GM12878 (cell line): ENCODE results near the gene GIMAP6. TPM values are rescaled to one million over a fixed set of nuclear protein-coding genes. Genes with fewer than 3 reads are reported as not detected.
"Not testable (repeated sequence)": the region's sequence is repeated elsewhere in the genome, so short reads cannot be mapped to it uniquely, and the experiment has no call there.

Source experiments
- ATAC-seq: fragments of 200-7000 bp; cut with Tn5 transposase; 3 replicates; pipeline ENCODE4 v1.9.1; 2020; ENCODE audit warnings: mild to moderate bottlenecking, moderate library complexity
- BruUV-seq: library from RNA; stranded (reverse); fragments of 400-500 nt; replicated peaks from 2 replicates; lab custom pipeline; 2021; lab: Mats Ljungman, UMichigan
- CTCF ChIA-PET: fragments of 300-600 bp; sonication (Branson Sonifier 250); formaldehyde crosslinking; extraction: SDS; loops from one replicate; lab custom pipeline; 2021; ENCODE audit warnings: inconsistent platforms; lab: Yijun Ruan, JAX
- POLR2A ChIA-PET: fragments of 350-600 bp; formaldehyde crosslinking; extraction: SDS; loops from one replicate; lab custom pipeline; 2021; ENCODE audit warnings: inconsistent platforms; lab: Charles Lee
- RAD21 ChIA-PET: fragments of 300-600 bp; sonication (Branson Sonifier 250); formaldehyde crosslinking; loops from one replicate; lab custom pipeline; 2023; ENCODE audit warnings: antibody characterized with exemption; ENCODE audit not compliant: unreplicated experiment; lab: Charles Lee
- SMC1A ChIA-PET: fragments of 300-600 bp; sonication (Branson Sonifier 250); formaldehyde crosslinking; loops from one replicate; lab custom pipeline; 2023; ENCODE audit not compliant: unreplicated experiment, uncharacterized antibody; lab: Charles Lee
- DNase-seq: peaks from one replicate; pipeline ENCODE4 v3.0.0-alpha.2; 2011; ENCODE audit warnings: low read depth, low spot score
- FAIRE-seq: peaks from 3 replicates; lab custom pipeline; 2011; peaks lifted over from hg19 to GRCh38; lab: Jason Lieb, UNC
- H2AFZ ChIP-seq: 2 replicates; pipeline ENCODE4 v1.6.0; 2011; ENCODE audit warnings: low read depth, low read length, control low read depth; ENCODE audit not compliant: control insufficient read depth
- H3K27ac ChIP-seq: 2 replicates; pipeline ENCODE4 v1.5.1; 2011; ENCODE audit warnings: control low read depth; ENCODE audit not compliant: control insufficient read depth, insufficient read depth
- H3K27me3 ChIP-seq, 2 experiments: replicated peaks in 1 of 2; 2 replicates each; pipeline versions ENCODE4 v1.6.0 to v1.6.1; 2011; ENCODE audit warnings: low read length in 1 of 2; ENCODE audit not compliant: control insufficient read depth in 2 of 2, insufficient read depth in 2 of 2
- H3K36me3 ChIP-seq, 2 experiments: 2 replicates each; pipeline ENCODE4 v1.5.1; 2011; ENCODE audit warnings: low read length in 1 of 2; ENCODE audit not compliant: control insufficient read depth in 2 of 2, insufficient read depth in 2 of 2
- H3K4me1 ChIP-seq: 2 replicates; pipeline ENCODE4 v1.6.1; 2011; ENCODE audit warnings: mild to moderate bottlenecking, low read length, moderate library complexity, mixed read lengths; ENCODE audit not compliant: control insufficient read depth, insufficient read depth
- H3K4me2 ChIP-seq: 2 replicates; pipeline ENCODE4 v1.6.0; 2011; ENCODE audit warnings: control low read depth; ENCODE audit not compliant: control insufficient read depth, insufficient read depth
- H3K4me3 ChIP-seq: fragments of 200-600 bp; sonication (generic); 2 replicates; pipeline ENCODE4 v1.5.1; 2016
- H3K79me2 ChIP-seq: 2 replicates; pipeline ENCODE4 v1.6.0; 2011; ENCODE audit warnings: low read length; ENCODE audit not compliant: control insufficient read depth, insufficient read depth
- H3K9ac ChIP-seq: 2 replicates; pipeline ENCODE4 v1.8.0; 2011; ENCODE audit warnings: low read length, control low read depth, mixed read lengths; ENCODE audit not compliant: control insufficient read depth, insufficient read depth
- H3K9me3 ChIP-seq: replicated peaks from 3 replicates; pipeline ENCODE4 v1.5.1; 2011; ENCODE audit warnings: mild to moderate bottlenecking, low read length; ENCODE audit not compliant: control insufficient read depth, insufficient read depth
- H4K20me1 ChIP-seq: 2 replicates; pipeline ENCODE4 v1.6.0; 2011; ENCODE audit not compliant: control insufficient read depth, insufficient read depth
- WGBS: methylation state at CpG from one replicate; pipeline ENCODE4 v1.1.6; 2016; ENCODE audit warnings: low lambda C conversion rate; ENCODE audit not compliant: insufficient replicate concordance, insufficient coverage; ENCODE audit errors: missing lambda C conversion rate; 5-methylcytosine and 5-hydroxymethylcytosine counted together
- in situ Hi-C: fragments of 300-500 bp; cut with MboI; formaldehyde crosslinking; loops from 9 replicates; pipeline ENCODE4 v1.14.3; 2018; ENCODE audit warnings: mixed read lengths
- intact Hi-C: fragments of 100-400 bp; cut with micrococcal nuclease; formaldehyde crosslinking; loops from one replicate; pipeline ENCODE4 v1.14.2; 2022; ENCODE audit not compliant: unreplicated experiment
- polyA plus RNA-seq, 11 experiments: library from polyadenylated mRNA; depleted of rRNA in 4 of 11; unstranded in 6 of 11; stranded (reverse) in 5 of 11; fragments of >200 nt; fragmentation: Nextera tagmentation in 4 of 11; fragmentation: Illumina TruSeq in 1 of 11; extraction: Ambion mirVana in 4 of 11; extraction: Trizol in 1 of 11; gene quantifications; 1 replicate in 1 of 11; 2 replicates in 10 of 11; pipeline versions ENCODE4 v1.2.1 to v1.2.3, GENCODE V29; 2011 to 2016; ENCODE audit warnings: inconsistent platforms in 2 of 11, missing spikeins in 2 of 11, low read depth in 1 of 11
- total RNA-seq, 4 experiments: library from RNA; depleted of rRNA in 3 of 4; stranded (reverse); fragments of >200 nt in 3 of 4; fragmentation: Illumina TruSeq in 1 of 4; extraction: Trizol in 1 of 4; gene quantifications; 2 replicates each; pipeline versions ENCODE4 v1.2.1 to v1.2.3, GENCODE V29; 2013 to 2021

GIMAP6 gene
- total and polyA plus RNA-seq, 10 of the 15 experiments (the other 5 are each of a cell fraction or from before 2014, with no cell fraction given), result 6.2 to 49.2 (median 35.4) TPM

GRCh38 chr7:150579979-150580637 is 52.1 kb downstream of the GIMAP6 start:
- POLR2A ChIA-PET, BruUV-seq, H3K9ac ChIP-seq, CTCF ChIA-PET, H3K9me3 ChIP-seq, DNase-seq, H4K20me1 ChIP-seq, SMC1A ChIA-PET, FAIRE-seq, H3K4me2 ChIP-seq, H3K27ac ChIP-seq, H3K27me3 ChIP-seq, H3K36me3 ChIP-seq, H3K4me3 ChIP-seq, intact Hi-C loops, RAD21 ChIA-PET, H3K79me2 ChIP-seq, H2AFZ ChIP-seq, H3K4me1 ChIP-seq, ATAC-seq, in situ Hi-C loops: not testable (repeated sequence)
- WGBS, result 45% methylated on average over 7 of the region's 7 CpGs

Other genes starting within 250 kb of the GIMAP6 start
Only the 7 nearest of the 9 such genes appear.
- 2.7 and 2.8 TPM in 2 replicates for gene GIMAP7, start 117.5 kb downstream of the GIMAP6 start, total RNA-seq (2014; rRNA removed)
- 4.5 and 5.1 TPM in 2 replicates for gene GIMAP7, start 117.5 kb downstream of the GIMAP6 start, total RNA-seq (2014; rRNA removed; fragmentation: Illumina TruSeq; extraction: Trizol)
- gene GIMAP7, start 117.5 kb downstream of the GIMAP6 start, total RNA-seq (2021), result 3.4 and 3.9 TPM in 2 replicates
- 4.9 and 7.4 TPM in 2 replicates for gene GIMAP7, start 117.5 kb downstream of the GIMAP6 start, polyA plus RNA-seq (2011; rRNA removed)
- 7.4 and 10.2 TPM in 2 replicates for gene GIMAP7, start 117.5 kb downstream of the GIMAP6 start, polyA plus RNA-seq (2014; fragmentation: Illumina TruSeq; extraction: Trizol)
- 10 to 100 TPM; 14.1 to 16.6 TPM for gene GIMAP7, start 117.5 kb downstream of the GIMAP6 start, polyA plus RNA-seq (2014; fragmentation: Nextera tagmentation; extraction: Ambion mirVana)
- gene GIMAP7, start 117.5 kb downstream of the GIMAP6 start, polyA plus RNA-seq (2014; rRNA removed), result 3.5 and 3.7 TPM in 2 replicates
- 1 to 10 TPM; 5.8 to 6.8 TPM for gene GIMAP7, start 117.5 kb downstream of the GIMAP6 start, polyA plus RNA-seq (2016; fragmentation: Nextera tagmentation; extraction: Ambion mirVana)
- 0.11 and 0.98 TPM in 2 replicates for gene GIMAP4, start 65.0 kb downstream of the GIMAP6 start, total RNA-seq (2014; rRNA removed)
- 0.28 and 0.40 TPM in 2 replicates for gene GIMAP4, start 65.0 kb downstream of the GIMAP6 start, total RNA-seq (2014; rRNA removed; fragmentation: Illumina TruSeq; extraction: Trizol)
- gene GIMAP4, start 65.0 kb downstream of the GIMAP6 start, total RNA-seq (2021), result 0.54 and 1.0 TPM in 2 replicates
- 1.5 and 2.5 TPM in 2 replicates for gene GIMAP4, start 65.0 kb downstream of the GIMAP6 start, polyA plus RNA-seq (2011; rRNA removed)
- 0.43 and 1.5 TPM in 2 replicates for gene GIMAP4, start 65.0 kb downstream of the GIMAP6 start, polyA plus RNA-seq (2014; fragmentation: Illumina TruSeq; extraction: Trizol)
- gene GIMAP4, start 65.0 kb downstream of the GIMAP6 start, polyA plus RNA-seq (2014; fragmentation: Nextera tagmentation; extraction: Ambion mirVana), result under 1 TPM in 1 of 2 experiments, not detected in 1; 0.29 TPM
- gene GIMAP4, start 65.0 kb downstream of the GIMAP6 start, polyA plus RNA-seq (2014; rRNA removed), result 0.06 and 0.65 TPM in 2 replicates
- under 1 TPM; 0.11 to 0.32 TPM for gene GIMAP4, start 65.0 kb downstream of the GIMAP6 start, polyA plus RNA-seq (2016; fragmentation: Nextera tagmentation; extraction: Ambion mirVana)
- 28.9 and 34.4 TPM in 2 replicates for gene GIMAP2, start 53.3 kb upstream of the GIMAP6 start, total RNA-seq (2014; rRNA removed)
- 37.0 and 37.3 TPM in 2 replicates for gene GIMAP2, start 53.3 kb upstream of the GIMAP6 start, total RNA-seq (2014; rRNA removed; fragmentation: Illumina TruSeq; extraction: Trizol)
- gene GIMAP2, start 53.3 kb upstream of the GIMAP6 start, total RNA-seq (2021), result 29.8 TPM in 2 replicates
- gene GIMAP2, start 53.3 kb upstream of the GIMAP6 start, polyA plus RNA-seq (2011; rRNA removed), result 102 and 134 TPM in 2 replicates
- gene GIMAP2, start 53.3 kb upstream of the GIMAP6 start, polyA plus RNA-seq (2014; fragmentation: Illumina TruSeq; extraction: Trizol), result 33.8 and 49.8 TPM in 2 replicates
- gene GIMAP2, start 53.3 kb upstream of the GIMAP6 start, polyA plus RNA-seq (2014; fragmentation: Nextera tagmentation; extraction: Ambion mirVana), result 10 to 100 TPM; 47.5 to 60.0 TPM
- 25.3 and 29.2 TPM in 2 replicates for gene GIMAP2, start 53.3 kb upstream of the GIMAP6 start, polyA plus RNA-seq (2014; rRNA removed)
- gene GIMAP2, start 53.3 kb upstream of the GIMAP6 start, polyA plus RNA-seq (2016; fragmentation: Nextera tagmentation; extraction: Ambion mirVana), result 10 to 100 TPM; 21.3 to 24.4 TPM
- 1.9 and 2.3 TPM in 2 replicates for gene GIMAP1, start 84.2 kb upstream of the GIMAP6 start, total RNA-seq (2014; rRNA removed)
- 1.1 and 1.4 TPM in 2 replicates for gene GIMAP1, start 84.2 kb upstream of the GIMAP6 start, total RNA-seq (2014; rRNA removed; fragmentation: Illumina TruSeq; extraction: Trizol)
- gene GIMAP1, start 84.2 kb upstream of the GIMAP6 start, total RNA-seq (2021), result 1.3 and 1.4 TPM in 2 replicates
- 0.91 and 1.2 TPM in 2 replicates for gene GIMAP1, start 84.2 kb upstream of the GIMAP6 start, polyA plus RNA-seq (2011; rRNA removed)
- gene GIMAP1, start 84.2 kb upstream of the GIMAP6 start, polyA plus RNA-seq (2014; fragmentation: Illumina TruSeq; extraction: Trizol), result 1.3 and 1.4 TPM in 2 replicates
- gene GIMAP1, start 84.2 kb upstream of the GIMAP6 start, polyA plus RNA-seq (2014; fragmentation: Nextera tagmentation; extraction: Ambion mirVana), result under 1 TPM; 0.16 to 0.20 TPM
- 1.5 and 1.8 TPM in 2 replicates for gene GIMAP1, start 84.2 kb upstream of the GIMAP6 start, polyA plus RNA-seq (2014; rRNA removed)
- 1 to 10 TPM in 1 of 2 experiments, under 1 TPM in 1; 0.58 to 1.0 TPM for gene GIMAP1, start 84.2 kb upstream of the GIMAP6 start, polyA plus RNA-seq (2016; fragmentation: Nextera tagmentation; extraction: Ambion mirVana)
- gene GIMAP5, start 105.0 kb upstream of the GIMAP6 start, total RNA-seq (2014; rRNA removed), result 7.9 and 12.2 TPM in 2 replicates
- gene GIMAP5, start 105.0 kb upstream of the GIMAP6 start, total RNA-seq (2014; rRNA removed; fragmentation: Illumina TruSeq; extraction: Trizol), result 7.7 and 8.6 TPM in 2 replicates
- 4.5 and 5.6 TPM in 2 replicates for gene GIMAP5, start 105.0 kb upstream of the GIMAP6 start, total RNA-seq (2021)
- gene GIMAP5, start 105.0 kb upstream of the GIMAP6 start, polyA plus RNA-seq (2011; rRNA removed), result 8.9 and 9.4 TPM in 2 replicates
- gene GIMAP5, start 105.0 kb upstream of the GIMAP6 start, polyA plus RNA-seq (2014; fragmentation: Illumina TruSeq; extraction: Trizol), result 8.4 and 9.1 TPM in 2 replicates
- gene GIMAP5, start 105.0 kb upstream of the GIMAP6 start, polyA plus RNA-seq (2014; fragmentation: Nextera tagmentation; extraction: Ambion mirVana), result 1 to 10 TPM; 4.2 to 4.4 TPM
- gene GIMAP5, start 105.0 kb upstream of the GIMAP6 start, polyA plus RNA-seq (2014; rRNA removed), result 8.5 and 9.5 TPM in 2 replicates
- gene GIMAP5, start 105.0 kb upstream of the GIMAP6 start, polyA plus RNA-seq (2016; fragmentation: Nextera tagmentation; extraction: Ambion mirVana), result 1 to 10 TPM; 3.7 to 3.8 TPM
- gene TMEM176B, start 168.0 kb upstream of the GIMAP6 start, total RNA-seq (2014; rRNA removed), result 0.16 and 0.17 TPM in 2 replicates
- not detected in 2 replicates for gene TMEM176B, start 168.0 kb upstream of the GIMAP6 start, total RNA-seq (2014; rRNA removed; fragmentation: Illumina TruSeq; extraction: Trizol)
- 0.21 and 0.36 TPM in 2 replicates for gene TMEM176B, start 168.0 kb upstream of the GIMAP6 start, total RNA-seq (2021)
- 0.05 TPM in 1 of 2 replicates, not detected in the other for gene TMEM176B, start 168.0 kb upstream of the GIMAP6 start, polyA plus RNA-seq (2011; rRNA removed)
- gene TMEM176B, start 168.0 kb upstream of the GIMAP6 start, polyA plus RNA-seq (2014; fragmentation: Illumina TruSeq; extraction: Trizol), result not detected in 2 replicates
- under 1 TPM; 0.18 to 0.40 TPM for gene TMEM176B, start 168.0 kb upstream of the GIMAP6 start, polyA plus RNA-seq (2014; fragmentation: Nextera tagmentation; extraction: Ambion mirVana)
- gene TMEM176B, start 168.0 kb upstream of the GIMAP6 start, polyA plus RNA-seq (2014; rRNA removed), result 0.09 TPM in 1 of 2 replicates, not detected in the other
- gene TMEM176B, start 168.0 kb upstream of the GIMAP6 start, polyA plus RNA-seq (2016; fragmentation: Nextera tagmentation; extraction: Ambion mirVana), result under 1 TPM in 1 of 2 experiments, not detected in 1; 0.21 TPM
- gene TMEM176A, start 168.4 kb upstream of the GIMAP6 start, total RNA-seq (2014; rRNA removed), result not detected in 2 replicates
- gene TMEM176A, start 168.4 kb upstream of the GIMAP6 start, total RNA-seq (2014; rRNA removed; fragmentation: Illumina TruSeq; extraction: Trizol), result not detected in 2 replicates
- gene TMEM176A, start 168.4 kb upstream of the GIMAP6 start, total RNA-seq (2021), result not detected in 2 replicates
- not detected in 2 replicates for gene TMEM176A, start 168.4 kb upstream of the GIMAP6 start, polyA plus RNA-seq (2011; rRNA removed)
- gene TMEM176A, start 168.4 kb upstream of the GIMAP6 start, polyA plus RNA-seq (2014; fragmentation: Illumina TruSeq; extraction: Trizol), result 0.19 TPM in 1 of 2 replicates, not detected in the other
- not detected for gene TMEM176A, start 168.4 kb upstream of the GIMAP6 start, polyA plus RNA-seq (2014; fragmentation: Nextera tagmentation; extraction: Ambion mirVana)
- gene TMEM176A, start 168.4 kb upstream of the GIMAP6 start, polyA plus RNA-seq (2014; rRNA removed), result not detected in 2 replicates
- gene TMEM176A, start 168.4 kb upstream of the GIMAP6 start, polyA plus RNA-seq (2016; fragmentation: Nextera tagmentation; extraction: Ambion mirVana), result not detected